NCI-H1436 treated with DMSO at 0.1 percent for 48 hours (cell line): ENCODE results near the gene ROGDI.

ENCODE experiments used
- DNase-seq: peaks from one replicate; lab custom pipeline; 2025; lab: John Stamatoyannopoulos, UW

ROGDI gene

GRCh38 chr16:4765511-4766474 is 36.6 kb downstream of the ROGDI start:
- no peak for DNase-seq

GRCh38 chr16:4763791-4764190 is 38.6 kb downstream of the ROGDI start:
- DNase-seq = no peak

DNA sequence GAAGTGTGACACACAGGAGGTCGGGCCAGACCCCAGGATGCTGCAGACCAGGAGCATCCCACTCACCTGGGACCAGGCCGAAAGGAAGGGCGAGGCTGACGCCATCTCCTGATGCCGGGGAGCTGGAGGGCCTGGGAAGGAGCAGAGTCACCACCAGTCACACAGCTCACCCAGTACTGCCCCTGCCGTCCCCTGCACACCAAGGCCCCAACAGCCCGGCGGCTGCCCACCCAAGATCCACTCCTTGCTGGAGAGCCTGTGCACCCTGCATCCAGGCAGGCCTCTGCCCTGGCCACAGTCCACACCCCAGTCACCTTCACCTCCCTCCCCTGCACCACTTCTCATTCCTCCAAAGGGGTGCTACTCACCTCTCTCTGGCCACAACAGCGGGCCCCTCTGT is 40.2 kb downstream of the ROGDI start:
- DNase-seq = no peak

GRCh38 chr16:4760221-4760910 is 42.1 kb downstream of the ROGDI start:
- DNase-seq = no peak

DNA sequence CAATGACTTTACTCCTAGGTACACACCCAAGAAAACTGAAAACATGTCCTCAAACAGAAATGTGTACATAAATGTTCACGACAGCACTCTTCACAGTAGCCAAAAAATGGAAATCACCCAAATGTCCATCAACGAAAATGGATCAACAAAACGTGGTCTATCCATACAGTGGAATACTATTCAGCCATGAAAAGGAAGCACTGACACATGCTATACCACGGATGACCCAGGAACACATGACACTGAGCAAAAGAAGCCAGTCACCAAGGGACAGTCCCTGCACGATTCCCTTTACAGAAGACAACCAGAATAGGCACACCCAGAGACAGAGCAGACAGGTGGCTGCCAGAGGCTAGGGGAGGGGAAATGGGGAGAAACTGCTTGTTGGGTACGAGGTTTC is 46.7 kb downstream of the ROGDI start:
- DNase-seq = no peak

DNA sequence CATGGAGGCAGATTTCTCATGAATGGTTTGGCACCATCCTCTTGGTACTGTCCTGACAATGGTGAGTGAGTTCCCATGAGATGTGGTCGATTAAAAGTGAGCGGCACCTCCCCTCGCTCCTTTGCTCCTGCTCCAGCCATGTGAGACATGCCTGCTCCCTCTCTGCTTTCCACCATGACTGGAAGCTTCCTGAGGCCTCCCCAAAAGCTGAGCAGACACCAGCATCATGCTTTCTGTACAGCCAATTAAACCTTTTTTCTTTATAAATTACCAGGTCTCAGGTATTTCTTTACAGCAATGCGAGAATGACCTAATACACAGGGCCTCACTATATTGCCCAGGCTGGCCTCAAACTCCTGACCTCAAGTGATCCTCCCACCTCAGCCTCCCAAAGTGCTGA is 47.6 kb downstream of the ROGDI start:
- DNase-seq = no peak

GRCh38 chr16:4753227-4753626 is 49.2 kb downstream of the ROGDI start:
- DNase-seq = no peak

- no peak for DNase-seq
These were observed 49.9 kb downstream of the ROGDI start for GRCh38 chr16:4752351-4753100.

DNA sequence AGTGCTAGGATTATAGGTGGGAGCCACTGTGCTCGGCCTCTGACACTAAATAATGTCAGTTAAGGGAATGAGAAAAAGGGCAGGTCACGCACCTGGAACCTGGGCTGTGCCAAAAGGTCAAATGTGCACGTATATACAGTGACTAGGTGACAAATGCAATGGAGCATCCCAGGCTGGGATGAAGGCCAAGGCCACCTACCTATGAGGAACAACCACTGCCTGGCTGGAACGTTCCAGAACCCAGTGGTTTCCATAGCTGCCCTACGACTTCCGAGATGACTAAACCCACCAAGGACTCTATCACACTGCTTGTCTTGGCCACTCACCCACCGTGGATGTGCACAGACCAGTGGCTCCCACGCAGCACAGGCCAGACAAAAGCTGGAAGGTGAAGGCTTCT is 51.5 kb downstream of the ROGDI start:
- DNase-seq = no peak

DNA sequence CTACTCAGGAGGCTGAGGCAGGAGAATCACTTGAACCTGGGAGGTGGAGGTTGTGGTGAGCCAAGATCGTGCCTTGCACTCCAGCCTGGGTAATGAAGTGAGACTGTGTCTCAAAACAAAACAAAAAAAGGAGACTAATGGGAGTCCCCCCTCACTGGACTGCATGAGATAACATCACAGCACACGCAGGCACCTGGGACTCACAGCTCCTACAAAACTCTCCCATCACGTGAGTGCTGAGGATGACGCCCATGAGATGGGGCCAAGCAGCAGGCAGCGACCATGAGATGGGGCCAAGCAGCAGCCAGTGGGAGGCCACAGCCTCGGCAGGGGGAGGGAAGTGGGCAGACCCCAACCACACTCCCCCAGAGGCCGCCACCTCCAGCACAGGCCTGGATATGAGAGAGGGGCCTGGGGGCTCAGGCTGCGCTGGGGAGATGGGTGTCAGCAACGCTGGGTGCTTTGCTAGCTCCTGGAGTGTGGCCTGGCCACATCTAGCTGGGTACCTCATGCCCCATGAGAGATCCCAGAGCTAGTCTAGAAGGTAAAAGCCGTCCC is 52.7 kb downstream of the ROGDI start:
- no peak for DNase-seq

DNA sequence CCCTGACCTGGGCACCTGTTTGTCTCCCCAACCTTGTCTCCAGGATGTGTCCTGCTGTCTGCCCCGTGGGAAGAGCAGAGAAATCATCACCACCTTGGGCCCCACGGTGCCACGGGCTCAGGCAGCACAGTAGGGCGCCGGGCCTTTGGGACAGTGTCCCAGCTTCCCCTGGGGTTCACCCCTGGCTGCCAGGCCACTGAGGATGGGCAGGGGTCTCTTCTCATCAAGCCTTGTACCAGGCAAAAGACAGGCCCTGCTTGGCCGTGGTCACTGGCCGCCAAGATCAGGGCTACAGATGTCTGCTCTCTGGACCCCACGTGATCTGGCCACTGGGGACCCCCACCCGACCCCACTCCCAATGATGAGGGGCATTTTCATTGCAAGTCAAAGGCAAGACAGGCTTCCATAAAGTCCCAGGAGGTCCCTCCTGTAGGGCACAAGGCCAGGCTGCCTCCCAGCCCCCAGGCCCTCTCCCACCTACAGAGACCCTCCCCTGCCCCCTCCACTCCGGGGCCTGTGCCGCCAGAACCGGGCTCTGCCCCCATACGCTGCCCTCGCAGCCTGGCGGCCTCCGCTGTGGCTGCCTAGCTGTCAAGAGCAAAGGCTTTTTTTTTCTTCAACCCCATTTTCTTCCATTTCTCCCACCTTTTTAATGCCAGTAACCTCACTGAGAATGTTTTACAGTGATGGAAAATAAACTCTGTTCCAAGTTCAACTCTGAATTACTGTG is 53.6 kb downstream of the ROGDI start:
- no peak for DNase-seq

DNA sequence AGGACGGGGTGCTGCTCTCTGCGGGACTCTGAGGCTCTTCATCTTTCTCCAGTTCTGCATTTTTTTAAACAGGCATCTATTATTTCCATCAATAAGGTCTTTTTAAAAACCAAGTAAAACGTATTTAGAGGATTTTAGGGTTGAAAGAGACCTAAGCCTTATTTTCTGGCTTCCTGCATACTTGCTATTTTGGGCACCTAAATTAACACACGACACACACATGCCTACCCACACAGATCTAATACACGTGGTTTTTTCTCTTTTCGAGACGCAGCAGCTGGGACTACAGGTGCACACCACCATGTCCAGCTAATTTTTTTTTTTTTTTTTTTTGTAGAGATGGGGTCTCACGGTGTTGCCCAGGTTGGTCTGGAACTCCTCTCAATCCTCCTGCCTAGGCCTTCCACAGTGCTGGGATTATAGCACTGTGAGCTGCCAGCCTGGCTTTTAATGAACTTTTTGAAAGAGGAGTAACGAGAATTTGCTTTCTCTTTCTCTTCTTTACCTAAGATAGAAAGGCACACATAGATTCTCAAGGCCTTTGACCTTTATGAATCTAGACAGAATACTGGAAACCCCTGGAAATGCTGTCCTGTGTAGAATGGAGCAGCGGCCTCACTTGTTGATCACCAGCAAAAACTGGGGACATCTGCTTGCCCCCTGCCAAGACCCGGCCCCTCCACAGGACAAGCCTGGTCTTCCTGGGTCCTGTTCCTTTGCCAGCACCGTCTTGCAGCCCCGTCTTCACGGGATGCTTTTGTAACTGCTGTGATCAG is 54.3 kb downstream of the ROGDI start:
- no peak for DNase-seq

DNA sequence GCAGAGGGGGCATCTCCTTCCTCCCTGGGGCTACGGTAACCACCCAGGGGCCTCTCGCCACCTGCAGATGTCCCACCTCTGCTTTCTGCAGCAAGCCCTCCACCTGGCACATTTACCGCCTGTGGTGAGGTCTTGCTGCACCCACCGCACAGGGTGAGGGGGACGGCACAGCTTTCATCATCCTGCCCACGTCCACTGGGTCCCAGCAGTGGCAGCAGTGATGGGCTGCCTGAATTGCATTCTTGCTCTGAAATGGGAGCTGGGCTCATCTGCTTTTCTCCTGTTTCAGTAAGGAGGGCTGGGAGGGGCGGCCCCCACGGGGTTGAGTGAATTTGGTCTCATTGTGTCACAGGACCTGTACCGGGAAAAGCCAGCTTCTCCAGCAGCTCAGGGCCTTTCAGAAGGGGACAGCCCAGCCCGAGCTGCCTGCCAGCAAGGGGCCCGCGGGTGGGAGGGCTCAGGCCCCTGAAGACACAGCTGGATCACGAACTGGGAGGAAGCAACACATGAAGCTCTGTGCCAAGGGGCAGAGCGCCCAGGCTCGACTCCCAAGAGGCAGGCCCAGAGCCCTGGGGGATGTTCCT is 55.4 kb downstream of the ROGDI start:
- no peak for DNase-seq
